Measurements from ENCODE around the gene DBNL.
"Not testable (repeated sequence)": the region's sequence is repeated elsewhere in the genome, so short reads cannot be mapped to it uniquely, and the experiment has no call there.

GRCh38 chr7:44019825-44020224 is 24.7 kb upstream of the DBNL start:
- TF ChIP-seq CTCF (IDR thresholded peaks at IDR 0.05; ENCODE audit: insufficient read depth, low read depth, low read length); EZH2 (IDR thresholded peaks at IDR 0.05; ENCODE audit: insufficient read depth, low read length): not testable (repeated sequence)

All from astrocyte (in vitro differentiated cells and primary cell).